HEK293 (cell line): Measurements from ENCODE around the gene GALNT6.

Source experiments
- CTCF ChIA-PET: fragments of 350-600 bp; formaldehyde crosslinking; extraction: SDS; loops from one replicate; lab custom pipeline; 2021; ENCODE audit warnings: antibody characterized with exemption; lab: Yijun Ruan, JAX
- POLR2A ChIA-PET: fragments of 300-600 bp; formaldehyde crosslinking; extraction: SDS; loops from one replicate; lab custom pipeline; 2020; ENCODE audit warnings: antibody characterized with exemption, inconsistent platforms; lab: Yijun Ruan, JAX
- H3K27ac ChIP-seq: fragments of 200-500 bp; sonication (Bioruptor generic); 2 replicates; pipeline ENCODE4 v1.5.1; 2014; ENCODE audit warnings: low read depth, low read length, control low read depth, inconsistent platforms; ENCODE audit errors: extremely low read depth
- H3K36me3 ChIP-seq, 2 experiments: fragments of 200-500 bp in 1 of 2; sonication (Bioruptor generic) in 1 of 2; 1 replicate in 1 of 2; 2 replicates in 1 of 2; pipeline ENCODE4 v1.5.1; 2014 to 2017; ENCODE audit warnings: inconsistent platforms in 2 of 2, low read length in 2 of 2; ENCODE audit not compliant: control insufficient read depth in 2 of 2, insufficient read depth in 1 of 2
- H3K4me1 ChIP-seq: fragments of 200-500 bp; sonication (Bioruptor generic); 2 replicates; pipeline ENCODE4 v1.5.1; 2014; ENCODE audit warnings: mild to moderate bottlenecking, low read length, inconsistent platforms; ENCODE audit not compliant: control insufficient read depth, insufficient read depth
- H3K4me3 ChIP-seq: 2 replicates; pipeline ENCODE4 v1.5.1; 2011; ENCODE audit warnings: low read depth, mild to moderate bottlenecking, control low read depth, low read length, moderate library complexity
- H3K9me3 ChIP-seq: fragments of 200-500 bp; sonication (Bioruptor generic); 2 replicates; pipeline ENCODE4 v1.5.1; 2014; ENCODE audit warnings: low read depth, low read length, inconsistent platforms; ENCODE audit not compliant: control insufficient read depth, insufficient read depth
- GLIS2 ChIP-seq: fragments of 450-650 bp; formaldehyde crosslinking; IDR thresholded peaks from 2 replicates; pipeline ENCODE4 v1.5.1; 2016; ENCODE audit warnings: missing biosample characterization, missing genetic modification characterization
- HIC1 ChIP-seq: fragments of 450-650 bp; formaldehyde crosslinking; IDR thresholded peaks from 2 replicates; pipeline ENCODE4 v1.5.1; 2016; ENCODE audit warnings: missing biosample characterization, missing genetic modification characterization
- HOXA7 ChIP-seq: sonication (generic); formaldehyde crosslinking; IDR thresholded peaks from 2 replicates; pipeline ENCODE4 v1.8.1; 2022; ENCODE audit warnings: missing genetic modification reagents, borderline replicate concordance
- KLF7 ChIP-seq: fragments of 450-650 bp; formaldehyde crosslinking; IDR thresholded peaks from 2 replicates; pipeline ENCODE4 v1.5.1; 2016; ENCODE audit warnings: missing biosample characterization, missing genetic modification characterization, borderline replicate concordance
- PRDM1 ChIP-seq: fragments of 450-650 bp; formaldehyde crosslinking; IDR thresholded peaks from 2 replicates; pipeline ENCODE4; 2016; ENCODE audit warnings: missing biosample characterization, missing genetic modification characterization
- SALL2 ChIP-seq: fragments of 450-650 bp; formaldehyde crosslinking; IDR thresholded peaks from 2 replicates; pipeline ENCODE4 v1.5.0; 2017; ENCODE audit warnings: missing biosample characterization, mild to moderate bottlenecking, missing genetic modification characterization, borderline replicate concordance
- SCRT2 ChIP-seq: fragments of 450-650 bp; formaldehyde crosslinking; IDR thresholded peaks from 2 replicates; pipeline ENCODE4 v1.5.1; 2016; ENCODE audit warnings: missing biosample characterization, missing genetic modification characterization
- SP7 ChIP-seq: fragments of 450-650 bp; formaldehyde crosslinking; IDR thresholded peaks from 2 replicates; pipeline ENCODE4 v1.5.1; 2016; ENCODE audit warnings: missing biosample characterization, missing genetic modification characterization
- WT1 ChIP-seq: fragments of 450-650 bp; formaldehyde crosslinking; IDR thresholded peaks from 2 replicates; pipeline ENCODE4 v1.5.1; 2016; ENCODE audit warnings: missing biosample characterization, missing genetic modification characterization
- YY2 ChIP-seq: fragments of 450-650 bp; formaldehyde crosslinking; IDR thresholded peaks from 2 replicates; pipeline ENCODE4 v1.5.1; 2016; ENCODE audit warnings: missing biosample characterization, missing genetic modification characterization
- ZBTB1 ChIP-seq: fragments of 450-650 bp; formaldehyde crosslinking; IDR thresholded peaks from 2 replicates; pipeline ENCODE4 v1.5.1; 2016; ENCODE audit warnings: missing biosample characterization, missing genetic modification characterization
- ZFP41 ChIP-seq: fragments of 450-650 bp; formaldehyde crosslinking; IDR thresholded peaks from 2 replicates; pipeline ENCODE4 v1.5.1; 2016; ENCODE audit warnings: missing biosample characterization, missing genetic modification characterization, borderline replicate concordance
- ZIC2 ChIP-seq: fragments of 450-650 bp; formaldehyde crosslinking; IDR thresholded peaks from 2 replicates; pipeline ENCODE4 v1.5.1; 2016; ENCODE audit warnings: missing biosample characterization, missing genetic modification characterization
- ZNF133 ChIP-seq: fragments of 450-650 bp; formaldehyde crosslinking; IDR thresholded peaks from 2 replicates; pipeline ENCODE4 v1.5.1; 2016; ENCODE audit warnings: missing biosample characterization, missing genetic modification characterization
- ZNF211 ChIP-seq: fragments of 450-650 bp; formaldehyde crosslinking; IDR thresholded peaks from 2 replicates; pipeline ENCODE4 v1.5.1; 2016; ENCODE audit warnings: low read depth, missing biosample characterization, missing genetic modification characterization
- ZNF26 ChIP-seq: fragments of 450-650 bp; formaldehyde crosslinking; IDR thresholded peaks from 2 replicates; pipeline ENCODE4 v1.5.1; 2016; ENCODE audit warnings: missing biosample characterization, missing genetic modification characterization
- ZNF561 ChIP-seq: fragments of 450-650 bp; IDR thresholded peaks from 2 replicates; pipeline ENCODE4 v1.5.1; 2018; ENCODE audit warnings: missing biosample characterization, missing genetic modification characterization, borderline replicate concordance
- ZNF571 ChIP-seq: fragments of 450-650 bp; formaldehyde crosslinking; IDR thresholded peaks from 2 replicates; pipeline ENCODE4 v1.5.0; 2017; ENCODE audit warnings: missing biosample characterization, missing genetic modification characterization
- ZNF596 ChIP-seq: fragments of 450-650 bp; IDR thresholded peaks from 2 replicates; pipeline ENCODE4 v1.5.0; 2018; ENCODE audit warnings: missing biosample characterization, mild to moderate bottlenecking, missing genetic modification characterization, moderate library complexity
- ZNF626 ChIP-seq: fragments of 450-650 bp; sonication (Bioruptor Pico); formaldehyde crosslinking; IDR thresholded peaks from 2 replicates; pipeline ENCODE4 v1.5.1; 2018; ENCODE audit warnings: missing biosample characterization, missing genetic modification characterization, inconsistent platforms
- ZNF658 ChIP-seq: fragments of 450-650 bp; formaldehyde crosslinking; IDR thresholded peaks from 2 replicates; pipeline ENCODE4; 2016; ENCODE audit warnings: missing biosample characterization, missing genetic modification characterization
- ZNF830 ChIP-seq: fragments of 450-650 bp; IDR thresholded peaks from 2 replicates; pipeline ENCODE4 v1.5.0; 2018; ENCODE audit warnings: missing biosample characterization, missing genetic modification characterization, low read depth, mild to moderate bottlenecking, moderate library complexity
- ZSCAN16 ChIP-seq: fragments of 450-650 bp; formaldehyde crosslinking; IDR thresholded peaks from 2 replicates; pipeline ENCODE4 v1.5.1; 2016; ENCODE audit warnings: missing biosample characterization, missing genetic modification characterization
- ZSCAN5A ChIP-seq: fragments of 450-650 bp; formaldehyde crosslinking; IDR thresholded peaks from 2 replicates; pipeline ENCODE4 v1.5.1; 2016; ENCODE audit warnings: missing biosample characterization, missing genetic modification characterization
- TF ChIP-seq, protein P1 (sequence below): fragments of 450-650 bp; formaldehyde crosslinking; IDR thresholded peaks from 2 replicates; pipeline ENCODE4 v1.5.1; 2016; ENCODE audit warnings: missing biosample characterization, missing genetic modification characterization
- TF ChIP-seq, protein P2 (sequence below): IDR thresholded peaks from 2 replicates; pipeline ENCODE4 v1.6.1; 2011; ENCODE audit warnings: mild to moderate bottlenecking, low read depth, low read length, borderline replicate concordance

GALNT6 gene

DNA sequence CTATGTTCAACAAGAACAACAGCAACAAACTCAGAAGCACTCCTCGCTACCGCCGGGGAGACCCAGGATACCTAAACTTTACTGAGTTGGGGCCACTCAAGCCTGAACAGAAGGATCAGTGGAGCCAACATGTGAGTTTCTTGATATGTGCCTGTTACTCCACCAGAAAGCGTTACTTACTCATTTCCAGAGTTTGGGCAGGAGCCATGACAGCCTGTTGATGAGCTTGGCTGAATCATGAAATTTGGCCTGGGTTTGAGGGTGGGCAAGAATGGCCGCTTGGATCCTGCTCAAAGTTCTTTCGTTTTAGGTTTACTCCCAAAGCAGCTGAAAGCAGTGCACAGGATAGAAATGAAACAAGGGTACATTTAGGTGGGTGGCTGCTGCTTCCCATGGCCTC is 12.0 kb upstream of the GALNT6 start:
- CTCF ChIA-PET = interaction anchor here (0.5 to 1.0 kb wide), 2 partner anchors 129 to 272 kb away, joined by 3 to 4 read pairs; no protein-coding TSS in a partner anchor
- Histone ChIP-seq H3K36me3 (no peaks in the 10 kb centered on the region), H3K27ac (no peak overlapping the region)
- peak; percentile 49 for TF ChIP-seq SCRT2 (tag by site-specific recombination)
- TF ChIP-seq ZNF571 (tag by site-specific recombination) = no peak
- TF ChIP-seq, all 188 proteins: peak for 1
- Histone ChIP-seq H3K9me3 (no peaks in the 10 kb centered on the region), H3K4me3 (no peak overlapping the region), H3K4me1 (peaks cover 7% of the 10 kb centered on the region)
- POLR2A ChIA-PET = no interaction called here

DNA sequence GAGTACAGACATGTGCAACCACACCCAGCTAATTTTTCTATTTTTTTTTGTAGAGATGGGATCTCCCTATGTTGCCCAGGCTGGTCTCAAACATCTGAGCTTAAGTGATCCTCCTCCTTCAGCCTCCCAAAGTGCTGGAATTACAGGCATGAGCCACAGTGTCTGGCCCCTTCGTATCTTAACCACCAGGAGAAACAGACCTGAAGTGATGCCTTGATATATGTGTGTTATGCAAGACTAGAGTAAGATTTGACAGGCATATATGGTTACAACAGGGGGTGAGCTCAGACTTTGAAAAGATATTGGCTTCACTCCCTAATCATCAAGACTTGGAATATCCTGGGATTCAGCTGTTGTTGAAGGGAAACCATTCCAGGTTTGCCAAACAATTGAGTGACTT is 10.7 kb upstream of the GALNT6 start:
- ChIA-PET CTCF (no interaction called here), POLR2A (no interaction called here)
- TF ChIP-seq ZNF211 (tag by site-specific recombination) (no peak), ZNF133 (tag by site-specific recombination) (no peak), KLF7 (tag by site-specific recombination) (no peak), ZSCAN16 (no peak), GLIS2 (tag by site-specific recombination) (no peak), ZNF626 (tag by site-specific recombination) (no peak), ZNF571 (tag by site-specific recombination) (no peak), ZBTB1 (tag by site-specific recombination) (no peak), ZFP41 (tag by site-specific recombination) (no peak), ZNF658 (no peak), SALL2 (tag by site-specific recombination) (no peak), ZNF26 (tag by site-specific recombination) (no peak), ZNF830 (tag by site-specific recombination) (no peak), WT1 (tag by site-specific recombination) (0 out of 2 replicates have a peak, but pooled peaks have one; percentile 9), ZNF561 (tag by site-specific recombination) (no peak), YY2 (tag by site-specific recombination) (no peak), ZNF596 (tag by site-specific recombination) (no peak), ZSCAN5A (tag by site-specific recombination) (no peak), HIC1 (tag by site-specific recombination) (no peak), ZIC2 (no peak), HOXA7 (CRISPR knock-in tag) (no peak), PRDM1 (tag by site-specific recombination) (no peak), SP7 (tag by site-specific recombination) (no peak)
- TF ChIP-seq, protein P1, sequence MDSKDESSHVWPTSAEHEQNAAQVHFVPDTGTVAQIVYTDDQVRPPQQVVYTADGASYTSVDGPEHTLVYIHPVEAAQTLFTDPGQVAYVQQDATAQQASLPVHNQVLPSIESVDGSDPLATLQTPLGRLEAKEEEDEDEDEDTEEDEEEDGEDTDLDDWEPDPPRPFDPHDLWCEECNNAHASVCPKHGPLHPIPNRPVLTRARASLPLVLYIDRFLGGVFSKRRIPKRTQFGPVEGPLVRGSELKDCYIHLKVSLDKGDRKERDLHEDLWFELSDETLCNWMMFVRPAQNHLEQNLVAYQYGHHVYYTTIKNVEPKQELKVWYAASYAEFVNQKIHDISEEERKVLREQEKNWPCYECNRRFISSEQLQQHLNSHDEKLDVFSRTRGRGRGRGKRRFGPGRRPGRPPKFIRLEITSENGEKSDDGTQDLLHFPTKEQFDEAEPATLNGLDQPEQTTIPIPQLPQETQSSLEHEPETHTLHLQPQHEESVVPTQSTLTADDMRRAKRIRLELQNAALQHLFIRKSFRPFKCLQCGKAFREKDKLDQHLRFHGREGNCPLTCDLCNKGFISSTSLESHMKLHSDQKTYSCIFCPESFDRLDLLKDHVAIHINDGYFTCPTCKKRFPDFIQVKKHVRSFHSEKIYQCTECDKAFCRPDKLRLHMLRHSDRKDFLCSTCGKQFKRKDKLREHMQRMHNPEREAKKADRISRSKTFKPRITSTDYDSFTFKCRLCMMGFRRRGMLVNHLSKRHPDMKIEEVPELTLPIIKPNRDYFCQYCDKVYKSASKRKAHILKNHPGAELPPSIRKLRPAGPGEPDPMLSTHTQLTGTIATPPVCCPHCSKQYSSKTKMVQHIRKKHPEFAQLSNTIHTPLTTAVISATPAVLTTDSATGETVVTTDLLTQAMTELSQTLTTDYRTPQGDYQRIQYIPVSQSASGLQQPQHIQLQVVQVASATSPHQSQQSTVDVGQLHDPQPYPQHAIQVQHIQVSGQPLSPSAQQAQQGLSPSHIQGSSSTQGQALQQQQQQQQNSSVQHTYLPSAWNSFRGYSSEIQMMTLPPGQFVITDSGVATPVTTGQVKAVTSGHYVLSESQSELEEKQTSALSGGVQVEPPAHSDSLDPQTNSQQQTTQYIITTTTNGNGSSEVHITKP (tag by site-specific recombination) = 0 out of 2 replicates have a peak, but pooled peaks have one; percentile 20
- TF ChIP-seq, protein P2, sequence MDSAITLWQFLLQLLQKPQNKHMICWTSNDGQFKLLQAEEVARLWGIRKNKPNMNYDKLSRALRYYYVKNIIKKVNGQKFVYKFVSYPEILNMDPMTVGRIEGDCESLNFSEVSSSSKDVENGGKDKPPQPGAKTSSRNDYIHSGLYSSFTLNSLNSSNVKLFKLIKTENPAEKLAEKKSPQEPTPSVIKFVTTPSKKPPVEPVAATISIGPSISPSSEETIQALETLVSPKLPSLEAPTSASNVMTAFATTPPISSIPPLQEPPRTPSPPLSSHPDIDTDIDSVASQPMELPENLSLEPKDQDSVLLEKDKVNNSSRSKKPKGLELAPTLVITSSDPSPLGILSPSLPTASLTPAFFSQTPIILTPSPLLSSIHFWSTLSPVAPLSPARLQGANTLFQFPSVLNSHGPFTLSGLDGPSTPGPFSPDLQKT = no peak

More for the DNA sequence above, 10.7 kb upstream of the GALNT6 start:
- no peaks in the 10 kb centered on the region for H3K9me3 ChIP-seq
- H3K27ac ChIP-seq = no peak overlapping the region
- no peaks in the 10 kb centered on the region for H3K36me3 ChIP-seq
- no peak overlapping the region for H3K4me3 ChIP-seq
- H3K4me1 ChIP-seq = peaks cover 7% of the 10 kb centered on the region
